ENCODE measurements around the gene ZCCHC14. TPM values are rescaled to one million over a fixed set of nuclear protein-coding genes. Genes with fewer than 3 reads are reported as not detected.
A peak's percentile ranks its signal among the peaks of the same experiment; 100 is the strongest.

ZCCHC14 gene
- total and polyA plus RNA-seq, 2 of the 13 experiments (the other 11 are each of a cell fraction or from before 2014, with no cell fraction given) = 12.4 to 12.5 TPM

DNA sequence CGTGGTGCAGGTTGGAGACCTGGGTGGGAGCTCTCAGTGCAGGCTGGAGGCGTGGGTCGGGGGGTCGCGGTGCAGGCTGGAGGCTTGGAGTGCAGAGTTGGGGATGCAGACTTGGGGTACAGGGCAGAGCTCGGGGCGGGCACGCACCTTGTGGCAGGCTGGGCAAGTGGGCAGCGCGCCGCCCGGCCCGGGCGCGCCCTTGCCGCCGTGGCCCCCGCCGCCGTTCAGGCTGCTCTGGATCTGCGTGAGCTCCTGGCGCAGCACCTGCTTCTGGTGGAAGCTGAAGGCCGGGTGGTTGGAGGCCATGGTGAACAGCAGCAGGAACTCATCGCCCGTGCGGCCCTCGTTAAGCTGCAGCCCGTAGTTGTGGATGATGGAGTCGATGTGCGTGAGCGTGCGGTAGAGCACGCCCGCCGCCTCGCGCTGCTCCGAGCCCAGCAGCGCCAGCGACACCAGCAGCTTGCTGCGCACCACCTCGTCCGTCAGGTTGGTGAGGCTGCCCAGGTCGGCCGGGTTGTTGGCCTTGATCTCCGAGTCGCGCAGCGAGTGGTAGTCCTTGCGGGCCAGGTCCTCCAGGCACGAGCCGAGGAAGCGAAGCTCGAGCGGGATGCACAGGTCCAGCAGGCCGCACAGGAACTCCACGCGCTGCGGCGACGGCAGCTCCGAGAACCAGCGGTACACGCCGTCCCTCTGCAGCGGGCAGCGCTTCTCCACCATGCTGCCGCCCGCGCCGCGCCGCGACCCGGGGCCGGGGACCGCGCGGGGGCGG lies 1.1 kb downstream of the ZCCHC14 start (continued):
- TF ChIP-seq, protein P1, sequence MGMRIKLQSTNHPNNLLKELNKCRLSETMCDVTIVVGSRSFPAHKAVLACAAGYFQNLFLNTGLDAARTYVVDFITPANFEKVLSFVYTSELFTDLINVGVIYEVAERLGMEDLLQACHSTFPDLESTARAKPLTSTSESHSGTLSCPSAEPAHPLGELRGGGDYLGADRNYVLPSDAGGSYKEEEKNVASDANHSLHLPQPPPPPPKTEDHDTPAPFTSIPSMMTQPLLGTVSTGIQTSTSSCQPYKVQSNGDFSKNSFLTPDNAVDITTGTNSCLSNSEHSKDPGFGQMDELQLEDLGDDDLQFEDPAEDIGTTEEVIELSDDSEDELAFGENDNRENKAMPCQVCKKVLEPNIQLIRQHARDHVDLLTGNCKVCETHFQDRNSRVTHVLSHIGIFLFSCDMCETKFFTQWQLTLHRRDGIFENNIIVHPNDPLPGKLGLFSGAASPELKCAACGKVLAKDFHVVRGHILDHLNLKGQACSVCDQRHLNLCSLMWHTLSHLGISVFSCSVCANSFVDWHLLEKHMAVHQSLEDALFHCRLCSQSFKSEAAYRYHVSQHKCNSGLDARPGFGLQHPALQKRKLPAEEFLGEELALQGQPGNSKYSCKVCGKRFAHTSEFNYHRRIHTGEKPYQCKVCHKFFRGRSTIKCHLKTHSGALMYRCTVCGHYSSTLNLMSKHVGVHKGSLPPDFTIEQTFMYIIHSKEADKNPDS (CRISPR knock-in tag; IDR thresholded peaks at IDR 0.05) = no peak
- TF ChIP-seq, protein P2, sequence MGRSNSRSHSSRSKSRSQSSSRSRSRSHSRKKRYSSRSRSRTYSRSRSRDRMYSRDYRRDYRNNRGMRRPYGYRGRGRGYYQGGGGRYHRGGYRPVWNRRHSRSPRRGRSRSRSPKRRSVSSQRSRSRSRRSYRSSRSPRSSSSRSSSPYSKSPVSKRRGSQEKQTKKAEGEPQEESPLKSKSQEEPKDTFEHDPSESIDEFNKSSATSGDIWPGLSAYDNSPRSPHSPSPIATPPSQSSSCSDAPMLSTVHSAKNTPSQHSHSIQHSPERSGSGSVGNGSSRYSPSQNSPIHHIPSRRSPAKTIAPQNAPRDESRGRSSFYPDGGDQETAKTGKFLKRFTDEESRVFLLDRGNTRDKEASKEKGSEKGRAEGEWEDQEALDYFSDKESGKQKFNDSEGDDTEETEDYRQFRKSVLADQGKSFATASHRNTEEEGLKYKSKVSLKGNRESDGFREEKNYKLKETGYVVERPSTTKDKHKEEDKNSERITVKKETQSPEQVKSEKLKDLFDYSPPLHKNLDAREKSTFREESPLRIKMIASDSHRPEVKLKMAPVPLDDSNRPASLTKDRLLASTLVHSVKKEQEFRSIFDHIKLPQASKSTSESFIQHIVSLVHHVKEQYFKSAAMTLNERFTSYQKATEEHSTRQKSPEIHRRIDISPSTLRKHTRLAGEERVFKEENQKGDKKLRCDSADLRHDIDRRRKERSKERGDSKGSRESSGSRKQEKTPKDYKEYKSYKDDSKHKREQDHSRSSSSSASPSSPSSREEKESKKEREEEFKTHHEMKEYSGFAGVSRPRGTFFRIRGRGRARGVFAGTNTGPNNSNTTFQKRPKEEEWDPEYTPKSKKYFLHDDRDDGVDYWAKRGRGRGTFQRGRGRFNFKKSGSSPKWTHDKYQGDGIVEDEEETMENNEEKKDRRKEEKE (IDR thresholded peaks at IDR 0.05) = no peak
- no peak for TF ChIP-seq ZKSCAN1 (IDR thresholded peaks at IDR 0.05; ENCODE audit: low read length)
- TF ChIP-seq ZNF703 (CRISPR knock-in tag; IDR thresholded peaks at IDR 0.05; ENCODE audit: borderline replicate concordance) = 0 out of 2 replicates have a peak, but pooled peaks have one; percentile 30
- TF ChIP-seq MED13 (CRISPR knock-in tag; IDR thresholded peaks at IDR 0.05) = no peak
- TF ChIP-seq, protein P3, sequence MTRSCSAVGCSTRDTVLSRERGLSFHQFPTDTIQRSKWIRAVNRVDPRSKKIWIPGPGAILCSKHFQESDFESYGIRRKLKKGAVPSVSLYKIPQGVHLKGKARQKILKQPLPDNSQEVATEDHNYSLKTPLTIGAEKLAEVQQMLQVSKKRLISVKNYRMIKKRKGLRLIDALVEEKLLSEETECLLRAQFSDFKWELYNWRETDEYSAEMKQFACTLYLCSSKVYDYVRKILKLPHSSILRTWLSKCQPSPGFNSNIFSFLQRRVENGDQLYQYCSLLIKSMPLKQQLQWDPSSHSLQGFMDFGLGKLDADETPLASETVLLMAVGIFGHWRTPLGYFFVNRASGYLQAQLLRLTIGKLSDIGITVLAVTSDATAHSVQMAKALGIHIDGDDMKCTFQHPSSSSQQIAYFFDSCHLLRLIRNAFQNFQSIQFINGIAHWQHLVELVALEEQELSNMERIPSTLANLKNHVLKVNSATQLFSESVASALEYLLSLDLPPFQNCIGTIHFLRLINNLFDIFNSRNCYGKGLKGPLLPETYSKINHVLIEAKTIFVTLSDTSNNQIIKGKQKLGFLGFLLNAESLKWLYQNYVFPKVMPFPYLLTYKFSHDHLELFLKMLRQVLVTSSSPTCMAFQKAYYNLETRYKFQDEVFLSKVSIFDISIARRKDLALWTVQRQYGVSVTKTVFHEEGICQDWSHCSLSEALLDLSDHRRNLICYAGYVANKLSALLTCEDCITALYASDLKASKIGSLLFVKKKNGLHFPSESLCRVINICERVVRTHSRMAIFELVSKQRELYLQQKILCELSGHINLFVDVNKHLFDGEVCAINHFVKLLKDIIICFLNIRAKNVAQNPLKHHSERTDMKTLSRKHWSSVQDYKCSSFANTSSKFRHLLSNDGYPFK (CRISPR knock-in tag; IDR thresholded peaks at IDR 0.05; ENCODE audit: borderline replicate concordance) = no peak
- no peak for TF ChIP-seq ZNF550 (CRISPR knock-in tag; IDR thresholded peaks at IDR 0.05; ENCODE audit: borderline replicate concordance)
- TF ChIP-seq, protein P4, sequence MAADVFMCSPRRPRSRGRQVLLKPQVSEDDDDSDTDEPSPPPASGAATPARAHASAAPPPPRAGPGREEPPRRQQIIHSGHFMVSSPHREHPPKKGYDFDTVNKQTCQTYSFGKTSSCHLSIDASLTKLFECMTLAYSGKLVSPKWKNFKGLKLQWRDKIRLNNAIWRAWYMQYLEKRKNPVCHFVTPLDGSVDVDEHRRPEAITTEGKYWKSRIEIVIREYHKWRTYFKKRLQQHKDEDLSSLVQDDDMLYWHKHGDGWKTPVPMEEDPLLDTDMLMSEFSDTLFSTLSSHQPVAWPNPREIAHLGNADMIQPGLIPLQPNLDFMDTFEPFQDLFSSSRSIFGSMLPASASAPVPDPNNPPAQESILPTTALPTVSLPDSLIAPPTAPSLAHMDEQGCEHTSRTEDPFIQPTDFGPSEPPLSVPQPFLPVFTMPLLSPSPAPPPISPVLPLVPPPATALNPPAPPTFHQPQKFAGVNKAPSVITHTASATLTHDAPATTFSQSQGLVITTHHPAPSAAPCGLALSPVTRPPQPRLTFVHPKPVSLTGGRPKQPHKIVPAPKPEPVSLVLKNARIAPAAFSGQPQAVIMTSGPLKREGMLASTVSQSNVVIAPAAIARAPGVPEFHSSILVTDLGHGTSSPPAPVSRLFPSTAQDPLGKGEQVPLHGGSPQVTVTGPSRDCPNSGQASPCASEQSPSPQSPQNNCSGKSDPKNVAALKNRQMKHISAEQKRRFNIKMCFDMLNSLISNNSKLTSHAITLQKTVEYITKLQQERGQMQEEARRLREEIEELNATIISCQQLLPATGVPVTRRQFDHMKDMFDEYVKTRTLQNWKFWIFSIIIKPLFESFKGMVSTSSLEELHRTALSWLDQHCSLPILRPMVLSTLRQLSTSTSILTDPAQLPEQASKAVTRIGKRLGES (CRISPR knock-in tag; IDR thresholded peaks at IDR 0.05; ENCODE audit: borderline replicate concordance) = no peak
- no peak for TF ChIP-seq ZNF17 (CRISPR knock-in tag; IDR thresholded peaks at IDR 0.05)
- no peak for TF ChIP-seq SP4 (CRISPR knock-in tag; IDR thresholded peaks at IDR 0.05)
- no peak for TF ChIP-seq ZNF569 (CRISPR knock-in tag; IDR thresholded peaks at IDR 0.05; ENCODE audit: borderline replicate concordance)
- TF ChIP-seq, protein P5, sequence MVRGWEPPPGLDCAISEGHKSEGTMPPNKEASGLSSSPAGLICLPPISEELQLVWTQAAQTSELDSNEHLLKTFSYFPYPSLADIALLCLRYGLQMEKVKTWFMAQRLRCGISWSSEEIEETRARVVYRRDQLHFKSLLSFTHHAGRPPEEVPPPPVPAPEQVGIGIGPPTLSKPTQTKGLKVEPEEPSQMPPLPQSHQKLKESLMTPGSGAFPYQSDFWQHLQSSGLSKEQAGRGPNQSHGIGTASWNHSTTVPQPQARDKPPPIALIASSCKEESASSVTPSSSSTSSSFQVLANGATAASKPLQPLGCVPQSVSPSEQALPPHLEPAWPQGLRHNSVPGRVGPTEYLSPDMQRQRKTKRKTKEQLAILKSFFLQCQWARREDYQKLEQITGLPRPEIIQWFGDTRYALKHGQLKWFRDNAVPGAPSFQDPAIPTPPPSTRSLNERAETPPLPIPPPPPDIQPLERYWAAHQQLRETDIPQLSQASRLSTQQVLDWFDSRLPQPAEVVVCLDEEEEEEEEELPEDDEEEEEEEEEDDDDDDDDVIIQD (CRISPR knock-in tag; IDR thresholded peaks at IDR 0.05; ENCODE audit: low read depth) = no peak

Measured in HepG2 (cell line).